Neural cell (in vitro differentiated cells): ENCODE data around the gene PIAS2. TPM values are rescaled to one million over a fixed set of nuclear protein-coding genes. Genes with fewer than 3 reads are reported as not detected.

Source experiments
- H2AFZ ChIP-seq: fragments of 200-600, 300-800 bp; sonication (generic), shearing (Covaris generic); 2 replicates; pipeline ENCODE4 v1.6.0; 2014; ENCODE audit warnings: low read depth, mild to moderate bottlenecking, antibody characterized with exemption, low read length, moderate library complexity
- H3F3A ChIP-seq: fragments of 200-600 bp; shearing (Covaris generic); 2 replicates; pipeline ENCODE4 v1.6.1; 2016; ENCODE audit warnings: mild to moderate bottlenecking, moderate library complexity, mixed read lengths, antibody characterized with exemption, low read length; ENCODE audit not compliant: insufficient read depth, poor library complexity, severe bottlenecking
- H3K27ac ChIP-seq: fragments of 200-600, 300-800 bp; sonication (generic), shearing (Covaris generic); 2 replicates; pipeline ENCODE4 v1.5.1; 2014; ENCODE audit warnings: mild to moderate bottlenecking, low read length, moderate library complexity
- H3K27me3 ChIP-seq: fragments of 300-800, 200-600 bp; sonication (generic), shearing (Covaris generic); 2 replicates; pipeline ENCODE4 v1.6.0; 2014; ENCODE audit warnings: mild to moderate bottlenecking, low read depth, low read length, moderate library complexity; ENCODE audit not compliant: insufficient read depth
- H3K36me3 ChIP-seq: fragments of 300-800, 200-600 bp; sonication (generic), shearing (Covaris generic); 2 replicates; pipeline ENCODE4 v1.5.1; 2014; ENCODE audit warnings: mild to moderate bottlenecking, antibody characterized with exemption, low read length, moderate library complexity; ENCODE audit not compliant: insufficient read depth
- H3K4me2 ChIP-seq: fragments of 300-800, 200-600 bp; sonication (generic), shearing (Covaris generic); 2 replicates; pipeline ENCODE4 v1.6.0; 2014; ENCODE audit warnings: mild to moderate bottlenecking, low read length
- H3K4me3 ChIP-seq: fragments of 300-800, 200-600 bp; sonication (generic), shearing (Covaris generic); 2 replicates; pipeline ENCODE4 v1.5.1; 2014; ENCODE audit warnings: mild to moderate bottlenecking, low read length, moderate library complexity
- H3K79me2 ChIP-seq: fragments of 200-600 bp; shearing (Covaris generic); replicated peaks from 2 replicates; pipeline ENCODE4 v1.6.0; 2014; ENCODE audit warnings: mild to moderate bottlenecking, low read length, moderate library complexity; ENCODE audit not compliant: insufficient read depth
- H3K9ac ChIP-seq: fragments of 300-800, 200-600 bp; sonication (generic), shearing (Covaris generic); 2 replicates; pipeline ENCODE4 v1.6.1; 2016; ENCODE audit warnings: mild to moderate bottlenecking, low read length, mixed read lengths
- H3K9me2 ChIP-seq: fragments of 200-600 bp; shearing (Covaris generic); 2 replicates; pipeline ENCODE4 v1.6.1; 2016; ENCODE audit warnings: mild to moderate bottlenecking, low read length, mixed read lengths; ENCODE audit not compliant: insufficient read depth
- H3K9me3 ChIP-seq: fragments of 200-600, 300-800 bp; sonication (generic), shearing (Covaris generic); 2 replicates; pipeline ENCODE4 v1.6.1; 2016; ENCODE audit warnings: mild to moderate bottlenecking, mixed run types, low read length, moderate library complexity, mixed read lengths
- H4K20me1 ChIP-seq: fragments of 200-600 bp; shearing (Covaris generic); 2 replicates; pipeline ENCODE4 v1.6.1; 2016; ENCODE audit warnings: mild to moderate bottlenecking, mixed run types; ENCODE audit not compliant: insufficient read depth
- EP300 ChIP-seq: fragments of 450-650 bp; conservative IDR thresholded peaks from 2 replicates; pipeline ENCODE4 v1.6.1; 2014; ENCODE audit warnings: antibody characterized with exemption, mild to moderate bottlenecking, moderate library complexity; ENCODE audit not compliant: poor library complexity, severe bottlenecking
- EZH2 ChIP-seq: fragments of 200-600, 300-800 bp; shearing (Covaris generic), sonication (generic); IDR thresholded peaks from 2 replicates; pipeline ENCODE4 v1.6.1; 2014; ENCODE audit warnings: antibody characterized with exemption, low read length, borderline replicate concordance, mild to moderate bottlenecking; ENCODE audit not compliant: insufficient read depth, poor library complexity, severe bottlenecking
- MXI1 ChIP-seq: fragments of 450-650 bp; conservative IDR thresholded peaks from 2 replicates; pipeline ENCODE4 v1.6.1; 2014; ENCODE audit warnings: antibody characterized with exemption, mild to moderate bottlenecking; ENCODE audit not compliant: poor library complexity, severe bottlenecking
- POLR2AphosphoS5 ChIP-seq: IDR thresholded peaks from 2 replicates; pipeline ENCODE4 v1.6.1; 2012
- RAD21 ChIP-seq: fragments of 450-650 bp; conservative IDR thresholded peaks from 2 replicates; pipeline ENCODE4 v1.6.1; 2014; ENCODE audit warnings: antibody characterized with exemption, mild to moderate bottlenecking, moderate library complexity
- SMC3 ChIP-seq: fragments of 450-650 bp; conservative IDR thresholded peaks from 2 replicates; pipeline ENCODE4 v1.6.1; 2014; ENCODE audit warnings: antibody characterized with exemption, mild to moderate bottlenecking, moderate library complexity; ENCODE audit not compliant: poor library complexity
- TAF1 ChIP-seq: IDR thresholded peaks from 2 replicates; pipeline ENCODE4 v1.6.1; 2012; ENCODE audit warnings: low read depth
- polyA plus RNA-seq: library from polyadenylated mRNA; depleted of rRNA; stranded (reverse); fragments of >200 nt; gene quantifications from 2 replicates; pipeline ENCODE4 v1.2.3, GENCODE V29; 2014
- TF ChIP-seq, protein P1 (sequence below): IDR thresholded peaks from 2 replicates; pipeline ENCODE4 v1.6.1; 2012; ENCODE audit warnings: borderline replicate concordance
- TF ChIP-seq, protein P2 (sequence below): fragments of 450-650 bp; IDR thresholded peaks from 2 replicates; pipeline ENCODE4 v1.5.1; 2014; ENCODE audit warnings: antibody characterized with exemption, mild to moderate bottlenecking, moderate library complexity; ENCODE audit not compliant: poor library complexity, severe bottlenecking

PIAS2 gene
- polyA plus RNA-seq, 1 donor from 2014 or later = 32.1 TPM

DNA sequence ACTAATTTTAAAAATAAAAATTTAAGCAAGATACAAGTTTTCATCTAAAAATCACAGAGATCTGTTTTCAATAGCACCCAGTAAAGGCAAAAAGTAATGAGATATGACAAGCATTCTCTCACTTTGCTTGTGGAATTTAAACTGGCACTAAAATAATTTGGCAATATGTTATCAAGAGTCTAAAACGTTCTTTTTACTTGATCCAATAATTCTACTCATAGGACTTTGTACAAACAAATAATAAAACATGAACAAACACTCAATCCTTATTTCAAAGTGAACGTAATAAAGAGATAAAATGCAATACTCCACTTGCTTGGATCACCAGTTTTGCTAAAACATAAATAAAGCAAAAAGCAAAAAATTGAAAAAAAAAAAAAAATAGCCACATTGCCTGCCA is 30.4 kb downstream of the PIAS2 start:
- Histone ChIP-seq H3K36me3 (peaks cover 12% of the 10 kb centered on the region), H3K79me2 (peaks cover 5% of the 10 kb centered on the region)

DNA sequence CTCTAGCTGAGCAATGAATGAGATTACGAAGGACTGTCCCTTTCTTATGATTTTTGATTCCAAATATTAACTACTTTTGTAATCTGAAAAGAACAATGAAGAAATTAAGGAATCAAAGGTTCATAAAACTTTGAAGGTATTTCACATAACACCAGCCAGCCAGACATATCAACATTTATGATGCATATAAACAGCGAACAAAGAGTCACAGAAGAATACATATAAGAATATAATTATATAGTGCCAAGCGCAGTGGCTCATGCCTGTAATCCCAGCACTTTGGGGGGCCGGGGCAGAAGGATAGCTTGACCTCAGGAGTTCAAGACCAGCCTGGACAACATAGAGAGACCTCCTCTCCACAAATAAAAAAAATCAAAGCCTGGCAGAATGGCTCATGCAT is 34.1 kb downstream of the PIAS2 start:
- H3K79me2 ChIP-seq = peaks cover 11% of the 10 kb centered on the region
- no peak overlapping the region for H3K9ac ChIP-seq
- no peaks in the 10 kb centered on the region for H3F3A ChIP-seq
- H3K36me3 ChIP-seq = peaks cover under 1% of the 10 kb centered on the region
- H3K9me3 ChIP-seq = peaks cover 8% of the 10 kb centered on the region
- H4K20me1 ChIP-seq = no peaks in the 10 kb centered on the region
- no peak overlapping the region for H3K4me2 ChIP-seq
- H3K27me3 ChIP-seq = no peaks in the 10 kb centered on the region
- no peak overlapping the region for H2AFZ ChIP-seq
- H3K9me2 ChIP-seq = no peaks in the 10 kb centered on the region
- no peak overlapping the region for H3K27ac ChIP-seq
- TF ChIP-seq EZH2 (no peak), EP300 (no peak), TAF1 (no peak)
- TF ChIP-seq, protein P1, sequence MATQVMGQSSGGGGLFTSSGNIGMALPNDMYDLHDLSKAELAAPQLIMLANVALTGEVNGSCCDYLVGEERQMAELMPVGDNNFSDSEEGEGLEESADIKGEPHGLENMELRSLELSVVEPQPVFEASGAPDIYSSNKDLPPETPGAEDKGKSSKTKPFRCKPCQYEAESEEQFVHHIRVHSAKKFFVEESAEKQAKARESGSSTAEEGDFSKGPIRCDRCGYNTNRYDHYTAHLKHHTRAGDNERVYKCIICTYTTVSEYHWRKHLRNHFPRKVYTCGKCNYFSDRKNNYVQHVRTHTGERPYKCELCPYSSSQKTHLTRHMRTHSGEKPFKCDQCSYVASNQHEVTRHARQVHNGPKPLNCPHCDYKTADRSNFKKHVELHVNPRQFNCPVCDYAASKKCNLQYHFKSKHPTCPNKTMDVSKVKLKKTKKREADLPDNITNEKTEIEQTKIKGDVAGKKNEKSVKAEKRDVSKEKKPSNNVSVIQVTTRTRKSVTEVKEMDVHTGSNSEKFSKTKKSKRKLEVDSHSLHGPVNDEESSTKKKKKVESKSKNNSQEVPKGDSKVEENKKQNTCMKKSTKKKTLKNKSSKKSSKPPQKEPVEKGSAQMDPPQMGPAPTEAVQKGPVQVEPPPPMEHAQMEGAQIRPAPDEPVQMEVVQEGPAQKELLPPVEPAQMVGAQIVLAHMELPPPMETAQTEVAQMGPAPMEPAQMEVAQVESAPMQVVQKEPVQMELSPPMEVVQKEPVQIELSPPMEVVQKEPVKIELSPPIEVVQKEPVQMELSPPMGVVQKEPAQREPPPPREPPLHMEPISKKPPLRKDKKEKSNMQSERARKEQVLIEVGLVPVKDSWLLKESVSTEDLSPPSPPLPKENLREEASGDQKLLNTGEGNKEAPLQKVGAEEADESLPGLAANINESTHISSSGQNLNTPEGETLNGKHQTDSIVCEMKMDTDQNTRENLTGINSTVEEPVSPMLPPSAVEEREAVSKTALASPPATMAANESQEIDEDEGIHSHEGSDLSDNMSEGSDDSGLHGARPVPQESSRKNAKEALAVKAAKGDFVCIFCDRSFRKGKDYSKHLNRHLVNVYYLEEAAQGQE = no peak
- TF ChIP-seq, protein P2, sequence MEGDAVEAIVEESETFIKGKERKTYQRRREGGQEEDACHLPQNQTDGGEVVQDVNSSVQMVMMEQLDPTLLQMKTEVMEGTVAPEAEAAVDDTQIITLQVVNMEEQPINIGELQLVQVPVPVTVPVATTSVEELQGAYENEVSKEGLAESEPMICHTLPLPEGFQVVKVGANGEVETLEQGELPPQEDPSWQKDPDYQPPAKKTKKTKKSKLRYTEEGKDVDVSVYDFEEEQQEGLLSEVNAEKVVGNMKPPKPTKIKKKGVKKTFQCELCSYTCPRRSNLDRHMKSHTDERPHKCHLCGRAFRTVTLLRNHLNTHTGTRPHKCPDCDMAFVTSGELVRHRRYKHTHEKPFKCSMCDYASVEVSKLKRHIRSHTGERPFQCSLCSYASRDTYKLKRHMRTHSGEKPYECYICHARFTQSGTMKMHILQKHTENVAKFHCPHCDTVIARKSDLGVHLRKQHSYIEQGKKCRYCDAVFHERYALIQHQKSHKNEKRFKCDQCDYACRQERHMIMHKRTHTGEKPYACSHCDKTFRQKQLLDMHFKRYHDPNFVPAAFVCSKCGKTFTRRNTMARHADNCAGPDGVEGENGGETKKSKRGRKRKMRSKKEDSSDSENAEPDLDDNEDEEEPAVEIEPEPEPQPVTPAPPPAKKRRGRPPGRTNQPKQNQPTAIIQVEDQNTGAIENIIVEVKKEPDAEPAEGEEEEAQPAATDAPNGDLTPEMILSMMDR = no peak
- H3K4me3 ChIP-seq = no peak overlapping the region

More for the DNA sequence above, 30.4 kb downstream of the PIAS2 start:
- Histone ChIP-seq H3K9me3 (peaks cover 7% of the 10 kb centered on the region), H3K4me2 (no peak overlapping the region), H3K27me3 (no peaks in the 10 kb centered on the region), H3K27ac (no peak overlapping the region), H3K9me2 (no peaks in the 10 kb centered on the region), H3F3A (no peaks in the 10 kb centered on the region), H4K20me1 (no peaks in the 10 kb centered on the region), H3K9ac (no peak overlapping the region), H3K4me3 (no peak overlapping the region), H2AFZ (no peak overlapping the region)
- TF ChIP-seq, protein P1 = no peak
- TF ChIP-seq MXI1 = no peak
- TF ChIP-seq TAF1 = no peak
- TF ChIP-seq RAD21 = no peak
- TF ChIP-seq POLR2AphosphoS5 = no peak
- TF ChIP-seq, protein P2 = no peak
- TF ChIP-seq EP300 = no peak
- no peak for TF ChIP-seq SMC3
- no peak for TF ChIP-seq EZH2
